GM19455 (cell line): Measurements from ENCODE around the gene PLLP.
"Not testable (repeated sequence)": the region's sequence is repeated elsewhere in the genome, so short reads cannot be mapped to it uniquely, and the experiment has no call there.

Experiments used
- ATAC-seq: cut with Tn5 transposase; IDR thresholded peaks from one replicate; pipeline ENCODE4 v1.9.1; 2021; ENCODE audit not compliant: unreplicated experiment

PLLP gene

GRCh38 chr16:57275946-57276345 lies 8.5 kb downstream of the PLLP start:
- ATAC-seq = not testable (repeated sequence)

GRCh38 chr16:57273826-57274225 lies 10.6 kb downstream of the PLLP start:
- no peak for ATAC-seq

GRCh38 chr16:57273359-57273758 lies 11.1 kb downstream of the PLLP start:
- ATAC-seq = no peak

- ATAC-seq = no peak
Measured at GRCh38 chr16:57271867-57272495, 12.5 kb downstream of the PLLP start.

- no peak for ATAC-seq
Measured at GRCh38 chr16:57271063-57271345, 13.5 kb downstream of the PLLP start.

GRCh38 chr16:57270221-57271062 lies 14.0 kb downstream of the PLLP start:
- no peak for ATAC-seq

- no peak for ATAC-seq
Measured at GRCh38 chr16:57268804-57269800, 15.4 kb downstream of the PLLP start.

- not testable (repeated sequence) for ATAC-seq
Measured at GRCh38 chr16:57267343-57267742, 17.1 kb downstream of the PLLP start.

- ATAC-seq = no peak
Measured at GRCh38 chr16:57266531-57267260, 17.8 kb downstream of the PLLP start.

- ATAC-seq = no peak
Measured at GRCh38 chr16:57265850-57266530, 18.5 kb downstream of the PLLP start.

- ATAC-seq = no peak
Measured at GRCh38 chr16:57264950-57265371, 19.5 kb downstream of the PLLP start.

- no peak for ATAC-seq
Measured at GRCh38 chr16:57264381-57264780, 20.1 kb downstream of the PLLP start.

GRCh38 chr16:57263541-57264351 lies 20.7 kb downstream of the PLLP start:
- ATAC-seq = no peak

- no peak for ATAC-seq
Measured at GRCh38 chr16:57262841-57263540, 21.5 kb downstream of the PLLP start.

GRCh38 chr16:57261806-57262205 lies 22.7 kb downstream of the PLLP start:
- ATAC-seq = no peak

GRCh38 chr16:57260294-57260929 lies 24.1 kb downstream of the PLLP start:
- ATAC-seq = no peak

GRCh38 chr16:57258910-57259475 lies 25.5 kb downstream of the PLLP start:
- ATAC-seq = no peak
